SK-N-SH treated with all-trans-retinoic acid at 6 μM for 48 hours (cell line): ENCODE results near the gene CLCN7.
A peak's percentile ranks its signal among the peaks of the same experiment; 100 is the strongest.

Experiments
- ATAC-seq: fragments of 200-7000 bp; cut with Tn5 transposase; 3 replicates; pipeline ENCODE4 v1.9.1; 2020; ENCODE audit warnings: mild to moderate bottlenecking, moderate library complexity
- ARNTL ChIP-seq: fragments of 450-650 bp; formaldehyde crosslinking; IDR thresholded peaks from 2 replicates; pipeline ENCODE4 v1.5.0; 2020; ENCODE audit warnings: low read depth, mild to moderate bottlenecking, moderate library complexity, borderline replicate concordance
- BACH2 ChIP-seq: fragments of 250-450 bp; sonication (Bioruptor Pico); IDR thresholded peaks from 2 replicates; pipeline ENCODE4 v1.9.0; 2021; ENCODE audit warnings: mild to moderate bottlenecking, borderline replicate concordance
- CSRNP3 ChIP-seq: fragments of 250-450 bp; sonication (Bioruptor Pico); IDR thresholded peaks from 2 replicates; pipeline ENCODE4 v1.5.1; 2021; ENCODE audit warnings: mild to moderate bottlenecking, moderate library complexity
- ESRRG ChIP-seq: fragments of 250-450 bp; sonication (Bioruptor Pico); IDR thresholded peaks from 2 replicates; pipeline ENCODE4 v1.6.1; 2021; ENCODE audit warnings: mild to moderate bottlenecking
- GLIS3 ChIP-seq: fragments of 250-450 bp; sonication (Bioruptor Pico); IDR thresholded peaks from 2 replicates; pipeline ENCODE4 v1.5.0; 2020; ENCODE audit warnings: mild to moderate bottlenecking, moderate library complexity
- OSR1 ChIP-seq: fragments of 250-450 bp; sonication (Bioruptor Pico); IDR thresholded peaks from 2 replicates; pipeline ENCODE4 v1.8.0; 2022; ENCODE audit warnings: moderate library complexity, mild to moderate bottlenecking, inconsistent platforms
- PPARA ChIP-seq: fragments of 250-450 bp; sonication (Bioruptor Pico); IDR thresholded peaks from 2 replicates; pipeline ENCODE4 v1.5.0; 2020; ENCODE audit warnings: mild to moderate bottlenecking, borderline replicate concordance
- RARB ChIP-seq: fragments of 250-450 bp; sonication (Bioruptor Pico); IDR thresholded peaks from 2 replicates; pipeline ENCODE4 v1.8.0; 2021; ENCODE audit warnings: mild to moderate bottlenecking, moderate library complexity
- TCF4 ChIP-seq: fragments of 250-450 bp; sonication (Bioruptor Pico); IDR thresholded peaks from 2 replicates; pipeline ENCODE4 v1.8.0; 2021; ENCODE audit warnings: mild to moderate bottlenecking, moderate library complexity, borderline replicate concordance
- TOX ChIP-seq: fragments of 250-450 bp; sonication (Bioruptor Pico); IDR thresholded peaks from 2 replicates; pipeline ENCODE4 v1.8.0; 2021; ENCODE audit warnings: mild to moderate bottlenecking, moderate library complexity, borderline replicate concordance
- TSHZ2 ChIP-seq: fragments of 250-450 bp; sonication (Bioruptor Pico); IDR thresholded peaks from 2 replicates; pipeline ENCODE4 v1.5.0; 2020; ENCODE audit warnings: mild to moderate bottlenecking, moderate library complexity
- ZC3H10 ChIP-seq: fragments of 250-450 bp; sonication (Bioruptor Pico); IDR thresholded peaks from 2 replicates; pipeline ENCODE4 v1.5.1; 2021; ENCODE audit warnings: mild to moderate bottlenecking, moderate library complexity
- ZFP3 ChIP-seq: fragments of 250-450 bp; sonication (Bioruptor Pico); IDR thresholded peaks from 2 replicates; pipeline ENCODE4 v1.5.0; 2020; ENCODE audit warnings: mild to moderate bottlenecking, moderate library complexity
- ZFP30 ChIP-seq: fragments of 450-650 bp; formaldehyde crosslinking; IDR thresholded peaks from 2 replicates; pipeline ENCODE4 v1.5.0; 2022; ENCODE audit warnings: mild to moderate bottlenecking, moderate library complexity
- ZNF565 ChIP-seq: fragments of 450-650 bp; formaldehyde crosslinking; conservative IDR thresholded peaks from 2 replicates; pipeline ENCODE4 v1.5.0; 2020; ENCODE audit warnings: low read depth, mild to moderate bottlenecking, moderate library complexity
- ZNF70 ChIP-seq: fragments of 450-650 bp; formaldehyde crosslinking; IDR thresholded peaks from 2 replicates; pipeline ENCODE4 v1.5.0; 2020; ENCODE audit warnings: mild to moderate bottlenecking, moderate library complexity
- TF ChIP-seq, protein P1 (sequence below): fragments of 250-450 bp; sonication (Bioruptor Pico); IDR thresholded peaks from 2 replicates; pipeline ENCODE4 v1.5.1; 2020; ENCODE audit warnings: low read depth, mild to moderate bottlenecking, moderate library complexity

The CLCN7 gene

DNA sequence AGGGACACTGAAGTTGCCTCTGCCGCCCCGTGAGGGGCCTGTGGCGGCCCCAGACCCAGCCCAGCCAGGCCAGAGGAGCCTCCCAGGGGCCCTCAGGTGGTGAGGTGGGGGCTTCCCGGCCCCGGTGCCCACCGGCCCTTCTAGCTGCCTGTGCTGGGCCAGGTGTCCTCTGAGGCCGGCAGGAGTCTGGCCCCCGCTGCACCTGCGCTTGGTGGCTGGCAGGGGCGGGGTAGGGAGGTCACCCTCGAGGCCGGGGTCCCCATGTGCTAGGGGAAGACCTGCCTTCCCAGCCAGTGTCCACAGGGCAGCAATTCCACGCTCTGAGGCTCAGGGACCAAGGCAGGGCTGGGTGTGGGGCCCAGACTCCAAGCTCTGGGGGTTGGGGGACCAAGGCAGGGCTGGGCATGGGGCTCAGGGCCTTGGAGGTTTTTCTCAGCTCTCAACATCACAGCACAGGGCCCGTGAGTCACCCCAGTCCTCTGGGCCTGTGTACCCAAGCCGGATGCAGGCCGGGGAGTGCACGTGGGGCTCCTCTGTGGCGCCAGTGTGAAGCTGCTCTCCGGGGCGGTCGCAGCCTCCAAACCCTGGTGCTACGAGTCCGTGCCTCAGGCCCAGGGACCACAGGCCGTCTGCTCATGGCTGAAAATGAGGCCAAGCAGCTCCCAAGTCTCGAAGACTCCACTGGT, 29.2 kb downstream of the CLCN7 start (continued):
- TF ChIP-seq TSHZ2 (CRISPR knock-in tag): no peak
- no peak for TF ChIP-seq TOX (CRISPR knock-in tag)

DNA sequence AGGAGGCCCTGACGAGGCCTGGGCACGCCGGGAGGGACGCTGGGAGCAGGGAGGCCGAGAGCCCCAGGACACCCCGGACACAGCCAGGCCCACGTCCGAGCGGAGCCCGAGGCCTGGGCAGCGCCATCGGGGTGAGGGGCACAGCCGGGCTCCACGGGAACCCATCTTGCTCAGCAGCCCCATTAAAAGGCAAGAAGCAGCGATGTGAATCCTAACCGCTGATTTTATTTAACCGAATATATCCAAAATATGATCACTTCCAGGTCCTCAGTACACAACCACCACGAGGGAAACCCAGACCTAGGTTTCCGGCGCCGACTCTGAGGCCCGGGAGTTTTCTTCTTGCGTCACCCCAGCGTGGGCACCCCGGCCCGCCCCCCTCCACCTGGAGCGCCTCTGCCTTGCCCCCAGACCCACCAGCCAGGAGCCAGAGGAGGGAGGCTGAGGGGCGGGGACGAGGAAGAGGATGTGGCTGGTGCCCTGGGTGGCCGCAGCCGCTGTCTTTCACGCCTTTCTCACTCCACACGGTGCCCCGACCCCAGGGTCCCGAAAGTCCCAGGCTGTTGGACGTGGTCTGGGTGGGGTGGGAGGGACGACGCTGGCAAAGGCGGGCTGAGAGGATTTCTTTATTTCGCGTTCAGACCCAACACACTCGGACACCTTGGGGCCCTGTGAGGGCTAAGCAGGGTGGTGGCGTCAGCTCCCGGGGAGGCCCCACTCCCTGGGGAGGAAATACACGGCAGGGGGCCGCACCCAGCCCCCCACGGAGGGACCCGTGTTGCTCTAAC, 29.9 kb downstream of the CLCN7 start:
- ATAC-seq: no peak
- TF ChIP-seq GLIS3 (CRISPR knock-in tag) (no peak), BACH2 (CRISPR knock-in tag) (no peak), PPARA (CRISPR knock-in tag) (no peak), RARB (CRISPR knock-in tag) (no peak), TCF4 (CRISPR knock-in tag) (no peak), ZFP30 (CRISPR knock-in tag) (no peak), ZNF565 (CRISPR knock-in tag) (no peak), ESRRG (CRISPR knock-in tag) (no peak)
- TF ChIP-seq, protein P1, sequence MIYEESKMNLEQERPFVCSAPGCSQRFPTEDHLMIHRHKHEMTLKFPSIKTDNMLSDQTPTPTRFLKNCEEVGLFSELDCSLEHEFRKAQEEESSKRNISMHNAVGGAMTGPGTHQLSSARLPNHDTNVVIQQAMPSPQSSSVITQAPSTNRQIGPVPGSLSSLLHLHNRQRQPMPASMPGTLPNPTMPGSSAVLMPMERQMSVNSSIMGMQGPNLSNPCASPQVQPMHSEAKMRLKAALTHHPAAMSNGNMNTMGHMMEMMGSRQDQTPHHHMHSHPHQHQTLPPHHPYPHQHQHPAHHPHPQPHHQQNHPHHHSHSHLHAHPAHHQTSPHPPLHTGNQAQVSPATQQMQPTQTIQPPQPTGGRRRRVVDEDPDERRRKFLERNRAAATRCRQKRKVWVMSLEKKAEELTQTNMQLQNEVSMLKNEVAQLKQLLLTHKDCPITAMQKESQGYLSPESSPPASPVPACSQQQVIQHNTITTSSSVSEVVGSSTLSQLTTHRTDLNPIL (CRISPR knock-in tag): no peak

DNA sequence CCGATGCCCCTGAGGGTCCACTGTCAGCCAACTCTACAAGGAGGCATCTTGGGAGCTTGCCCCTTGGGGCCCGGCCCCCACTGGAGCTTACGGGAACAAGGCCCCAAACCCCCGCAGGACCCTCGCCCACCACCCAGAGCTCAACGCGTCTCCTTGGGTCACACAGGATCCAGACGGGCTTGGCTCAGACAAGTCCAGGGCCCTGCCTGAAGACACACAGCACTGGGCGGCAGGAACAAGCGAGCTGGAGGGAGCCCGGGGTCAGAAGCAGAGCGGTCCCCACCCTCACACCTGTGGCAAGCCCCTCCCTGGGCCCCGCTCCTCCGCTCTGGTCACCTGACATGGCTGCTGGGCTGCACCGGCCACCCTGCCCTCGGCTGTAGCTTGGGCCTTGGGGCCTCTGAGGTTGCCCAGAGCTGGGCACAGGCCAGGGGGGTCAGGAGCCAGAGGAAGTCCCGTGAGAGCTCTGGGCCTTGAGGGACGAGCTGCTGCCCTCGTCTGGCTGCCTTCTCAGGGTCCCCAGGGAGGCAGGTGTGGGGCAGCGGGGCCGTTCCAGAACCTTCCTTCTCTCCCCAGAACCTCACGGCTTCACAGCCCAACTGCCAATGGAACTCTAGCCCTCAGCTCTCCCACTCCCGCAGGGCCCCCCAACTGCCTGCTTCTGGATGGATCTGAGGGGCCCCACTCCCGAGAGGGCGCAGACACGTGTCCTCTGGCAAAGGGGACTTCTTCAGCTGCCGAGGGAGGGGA, 30.7 kb downstream of the CLCN7 start, which contains the start of gene CCDC154:
CCDC154 (minus strand) TSS at position 577 of the 750 bp plus-strand sequence; CDS start at position 343, 234 bp downstream.
- ATAC-seq: peak; percentile 8; the same call in 1 of the 3 replicates
- no peak for TF ChIP-seq PPARA (CRISPR knock-in tag)
- no peak for TF ChIP-seq ZFP3 (CRISPR knock-in tag)
- no peak for TF ChIP-seq TCF4 (CRISPR knock-in tag)
- TF ChIP-seq TOX (CRISPR knock-in tag): no peak
- no peak for TF ChIP-seq OSR1
- no peak for TF ChIP-seq ARNTL
- no peak for TF ChIP-seq ZNF565 (CRISPR knock-in tag)
- TF ChIP-seq GLIS3 (CRISPR knock-in tag): no peak
- TF ChIP-seq TSHZ2 (CRISPR knock-in tag): no peak
- no peak for TF ChIP-seq CSRNP3 (CRISPR knock-in tag)
- TF ChIP-seq ESRRG (CRISPR knock-in tag): no peak
- TF ChIP-seq BACH2 (CRISPR knock-in tag): no peak
- TF ChIP-seq RARB (CRISPR knock-in tag): no peak
- TF ChIP-seq ZNF70 (CRISPR knock-in tag): no peak
- no peak for TF ChIP-seq ZC3H10 (CRISPR knock-in tag)
- TF ChIP-seq, protein P1 (CRISPR knock-in tag): no peak
